Smooth muscle cell (in vitro differentiated cells): ENCODE data around the gene EIF2S1. TPM values are rescaled to one million over a fixed set of nuclear protein-coding genes. Genes with fewer than 3 reads are reported as not detected.

Experiments used
- DNase-seq: peaks from one replicate; lab custom pipeline; 2025; ENCODE audit not compliant: unreplicated experiment; lab: John Stamatoyannopoulos, UW
- H2AFZ ChIP-seq: fragments of 200-600 bp; sonication (generic); 2 replicates; pipeline ENCODE4 v1.6.0; 2016; ENCODE audit warnings: antibody characterized with exemption, low read depth, mild to moderate bottlenecking
- H3F3A ChIP-seq: fragments of 200-600 bp; sonication (generic); 2 replicates; pipeline ENCODE4 v1.6.0; 2017; ENCODE audit warnings: antibody characterized with exemption, low read depth
- H3K27ac ChIP-seq: fragments of 200-600 bp; sonication (generic); 2 replicates; pipeline ENCODE4 v1.5.1; 2016; ENCODE audit warnings: low read depth, mild to moderate bottlenecking
- H3K27me3 ChIP-seq: fragments of 200-600 bp; sonication (generic); 2 replicates; pipeline ENCODE4 v1.6.1; 2016; ENCODE audit warnings: low read depth, mild to moderate bottlenecking
- H3K36me3 ChIP-seq: fragments of 200-600 bp; sonication (generic); 2 replicates; pipeline ENCODE4 v1.5.1; 2016; ENCODE audit warnings: low read depth
- H3K4me1 ChIP-seq: fragments of 200-600 bp; sonication (generic); 2 replicates; pipeline ENCODE4 v1.5.1; 2016; ENCODE audit warnings: low read depth
- H3K4me2 ChIP-seq: fragments of 200-600 bp; sonication (generic); 2 replicates; pipeline ENCODE4 v1.6.0; 2016; ENCODE audit warnings: mild to moderate bottlenecking
- H3K4me3 ChIP-seq: fragments of 200-600 bp; sonication (generic); 2 replicates; pipeline ENCODE4 v1.5.1; 2016; ENCODE audit warnings: mild to moderate bottlenecking
- H3K79me2 ChIP-seq: fragments of 200-600 bp; sonication (generic); 2 replicates; pipeline ENCODE4 v1.6.0; 2016; ENCODE audit warnings: low read depth, mild to moderate bottlenecking
- H3K9ac ChIP-seq: fragments of 200-600 bp; sonication (generic); 2 replicates; pipeline ENCODE4 v1.6.0; 2016; ENCODE audit warnings: low read depth
- H3K9me3 ChIP-seq: fragments of 200-600 bp; sonication (generic); replicated peaks from 2 replicates; pipeline ENCODE4 v1.5.1; 2016; ENCODE audit warnings: low read depth
- H4K20me1 ChIP-seq: fragments of 200-600 bp; sonication (generic); 2 replicates; pipeline ENCODE4 v1.6.0; 2016; ENCODE audit warnings: low read depth
- WGBS: methylation state at CpG from one replicate; pipeline ENCODE4 v1.1.7; 2016; ENCODE audit warnings: low lambda C conversion rate; 5-methylcytosine and 5-hydroxymethylcytosine counted together
- polyA plus RNA-seq: library from polyadenylated mRNA; unstranded; fragments of >200 nt; fragmentation: Nextera tagmentation; extraction: Ambion mirVana; gene quantifications from 2 replicates; pipeline ENCODE4 v1.2.1, GENCODE V29; 2016
- total RNA-seq: library from RNA; depleted of rRNA; stranded (reverse); fragments of >200 nt; gene quantifications from 2 replicates; pipeline ENCODE4 v1.2.3, GENCODE V29; 2014
- TF ChIP-seq, protein P1 (sequence below): fragments of 200-600 bp; sonication (generic); IDR thresholded peaks from 2 replicates; pipeline ENCODE4 v1.5.1; 2017; ENCODE audit warnings: borderline replicate concordance, mild to moderate bottlenecking, antibody characterized with exemption; ENCODE audit not compliant: insufficient read depth, poor library complexity, severe bottlenecking

The EIF2S1 gene
- total and polyA plus RNA-seq, 2 experiments from 2014 or later, result 121 to 126 TPM

DNA sequence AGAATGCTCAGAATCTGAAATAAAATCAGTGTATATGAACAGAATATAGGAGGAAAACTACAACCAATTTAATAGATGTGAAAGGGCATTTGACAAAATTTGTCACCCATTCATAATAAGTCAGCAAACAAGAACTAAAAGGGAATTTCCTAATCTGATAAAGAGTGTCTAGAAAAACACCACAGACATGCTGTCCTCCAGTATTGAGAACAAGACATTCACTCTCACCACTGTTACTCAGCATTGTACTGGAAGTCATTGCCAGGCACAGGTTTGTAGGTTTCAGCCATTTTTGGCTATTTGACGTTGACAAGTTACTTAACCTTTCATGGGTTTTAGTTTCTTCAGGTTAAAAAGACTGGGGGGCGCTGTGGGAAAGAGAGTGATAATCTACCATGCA, 13.2 kb downstream of the EIF2S1 start:
- H2AFZ ChIP-seq, result no peak overlapping the region
- H3K9me3 ChIP-seq, result no peaks in the 10 kb centered on the region
- no peaks in the 10 kb centered on the region for H3K27me3 ChIP-seq
- H3K4me1 ChIP-seq, result no peaks in the 10 kb centered on the region
- no peaks in the 10 kb centered on the region for H3F3A ChIP-seq
- peaks cover 15% of the 10 kb centered on the region for H3K79me2 ChIP-seq
- no peak overlapping the region for H3K4me3 ChIP-seq
- TF ChIP-seq, protein P1, sequence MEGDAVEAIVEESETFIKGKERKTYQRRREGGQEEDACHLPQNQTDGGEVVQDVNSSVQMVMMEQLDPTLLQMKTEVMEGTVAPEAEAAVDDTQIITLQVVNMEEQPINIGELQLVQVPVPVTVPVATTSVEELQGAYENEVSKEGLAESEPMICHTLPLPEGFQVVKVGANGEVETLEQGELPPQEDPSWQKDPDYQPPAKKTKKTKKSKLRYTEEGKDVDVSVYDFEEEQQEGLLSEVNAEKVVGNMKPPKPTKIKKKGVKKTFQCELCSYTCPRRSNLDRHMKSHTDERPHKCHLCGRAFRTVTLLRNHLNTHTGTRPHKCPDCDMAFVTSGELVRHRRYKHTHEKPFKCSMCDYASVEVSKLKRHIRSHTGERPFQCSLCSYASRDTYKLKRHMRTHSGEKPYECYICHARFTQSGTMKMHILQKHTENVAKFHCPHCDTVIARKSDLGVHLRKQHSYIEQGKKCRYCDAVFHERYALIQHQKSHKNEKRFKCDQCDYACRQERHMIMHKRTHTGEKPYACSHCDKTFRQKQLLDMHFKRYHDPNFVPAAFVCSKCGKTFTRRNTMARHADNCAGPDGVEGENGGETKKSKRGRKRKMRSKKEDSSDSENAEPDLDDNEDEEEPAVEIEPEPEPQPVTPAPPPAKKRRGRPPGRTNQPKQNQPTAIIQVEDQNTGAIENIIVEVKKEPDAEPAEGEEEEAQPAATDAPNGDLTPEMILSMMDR, result no peak
- H3K4me2 ChIP-seq, result no peak overlapping the region
- H3K27ac ChIP-seq, result no peak overlapping the region
- peaks cover 46% of the 10 kb centered on the region for H4K20me1 ChIP-seq
- H3K36me3 ChIP-seq, result peaks cover 44% of the 10 kb centered on the region
- 85% methylated on average over 2 of the region's 2 CpGs for WGBS
- H3K9ac ChIP-seq, result no peak overlapping the region
- DNase-seq, result no peak

DNA sequence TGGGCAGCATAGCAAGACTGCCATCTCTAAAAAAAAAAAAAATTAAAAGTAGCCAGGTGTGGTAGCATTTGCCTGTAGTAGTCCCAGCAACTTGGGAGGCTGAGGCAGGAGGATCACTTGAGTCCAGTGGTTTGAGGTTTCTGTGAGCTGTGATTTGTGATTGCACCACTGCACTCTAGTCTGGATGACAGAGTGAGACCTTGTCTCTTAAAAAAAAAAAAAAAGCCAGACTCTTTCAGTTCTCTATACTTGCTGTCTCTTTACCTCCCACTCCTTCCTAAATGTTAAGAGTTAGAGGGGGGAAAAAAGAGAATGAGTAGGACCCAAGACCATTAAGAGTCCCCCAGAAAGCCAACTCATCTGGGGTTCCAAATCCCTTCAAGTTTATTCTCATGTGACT, 17.8 kb downstream of the EIF2S1 start:
- H3K9ac ChIP-seq, result no peak overlapping the region
- H3F3A ChIP-seq, result no peaks in the 10 kb centered on the region
- no peaks in the 10 kb centered on the region for H3K27me3 ChIP-seq
- no peaks in the 10 kb centered on the region for H3K79me2 ChIP-seq
- DNase-seq, result no peak
- no peak overlapping the region for H3K4me3 ChIP-seq
- H4K20me1 ChIP-seq, result peaks cover 28% of the 10 kb centered on the region
- no peaks in the 10 kb centered on the region for H3K9me3 ChIP-seq
- H3K4me2 ChIP-seq, result no peak overlapping the region
- H3K36me3 ChIP-seq, result peaks cover 71% of the 10 kb centered on the region
- H3K27ac ChIP-seq, result no peak overlapping the region
- no peaks in the 10 kb centered on the region for H3K4me1 ChIP-seq
- TF ChIP-seq, protein P1, result no peak
- H2AFZ ChIP-seq, result no peak overlapping the region

DNA sequence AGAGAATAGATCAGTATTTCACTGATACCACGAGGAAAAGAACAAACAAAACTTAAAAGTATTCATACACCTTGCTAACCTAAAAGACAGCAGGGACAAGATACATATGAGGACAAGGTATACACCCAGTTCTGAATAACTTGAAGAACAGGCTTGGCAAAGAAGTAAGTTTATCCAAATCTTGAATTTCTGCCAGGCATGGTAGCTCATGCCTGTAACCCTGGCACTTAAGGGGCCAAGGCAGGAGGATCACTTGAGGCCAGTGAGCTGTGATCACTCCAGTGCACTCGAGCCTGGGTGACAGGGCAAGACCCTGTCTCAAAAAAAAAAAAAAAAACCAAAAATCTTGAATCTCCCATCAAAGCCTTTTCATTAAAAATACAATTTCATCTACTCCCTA, 25.0 kb downstream of the EIF2S1 start:
- 88% methylated on average over 2 of the region's 2 CpGs for WGBS
- H3K27ac ChIP-seq, result no peak overlapping the region

DNA sequence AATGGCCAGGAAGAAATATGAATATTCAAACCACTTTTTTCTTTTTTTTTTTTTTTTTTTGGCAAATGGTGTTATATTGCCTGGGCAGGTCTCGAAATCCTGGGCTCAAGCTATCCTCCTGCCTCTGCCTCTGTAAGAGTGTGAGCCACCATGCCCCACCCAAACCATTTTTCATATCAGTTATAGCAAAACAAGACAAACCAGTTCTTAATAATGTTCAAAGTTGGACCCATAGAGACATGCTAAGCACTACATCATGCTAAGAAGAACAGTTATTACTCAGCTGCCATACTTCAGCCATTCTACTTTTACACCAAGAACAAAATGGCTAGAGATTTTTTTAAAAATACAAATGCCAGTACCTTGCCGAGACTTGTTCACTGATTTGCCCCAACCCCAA, 25.5 kb downstream of the EIF2S1 start:
- 96% methylated on average over 2 of the region's 2 CpGs for WGBS
- H3F3A ChIP-seq, result peaks cover 8% of the 10 kb centered on the region
- no peaks in the 10 kb centered on the region for H3K79me2 ChIP-seq
- no peak for DNase-seq
- TF ChIP-seq, protein P1, result no peak
- H3K9ac ChIP-seq, result no peak overlapping the region
- no peaks in the 10 kb centered on the region for H4K20me1 ChIP-seq
- no peak overlapping the region for H3K4me3 ChIP-seq
- no peak overlapping the region for H3K4me2 ChIP-seq
- peaks cover 44% of the 10 kb centered on the region for H3K36me3 ChIP-seq
- no peaks in the 10 kb centered on the region for H3K4me1 ChIP-seq
- H3K9me3 ChIP-seq, result no peaks in the 10 kb centered on the region
- no peak overlapping the region for H2AFZ ChIP-seq
- no peaks in the 10 kb centered on the region for H3K27me3 ChIP-seq
- H3K27ac ChIP-seq, result no peak overlapping the region

More for the DNA sequence above, 25.0 kb downstream of the EIF2S1 start:
- TF ChIP-seq, protein P1, result no peak
- Histone ChIP-seq H3K36me3 (peaks cover 48% of the 10 kb centered on the region), H3K9ac (no peak overlapping the region), H3K4me1 (no peaks in the 10 kb centered on the region), H3K4me3 (no peak overlapping the region), H2AFZ (no peak overlapping the region), H3K79me2 (no peaks in the 10 kb centered on the region), H3K4me2 (no peak overlapping the region), H4K20me1 (no peaks in the 10 kb centered on the region), H3F3A (peaks cover 8% of the 10 kb centered on the region), H3K9me3 (no peaks in the 10 kb centered on the region), H3K27me3 (no peaks in the 10 kb centered on the region)
- no peak for DNase-seq
